ENCODE measurements around the gene HTR3B. TPM values are rescaled to one million over a fixed set of nuclear protein-coding genes. Genes with fewer than 3 reads are reported as not detected.
A peak's percentile ranks its signal among the peaks of the same experiment; 100 is the strongest.

The HTR3B gene
- total RNA-seq, 2 donors from 2014 or later, result not detected

- Histone ChIP-seq H3K4me1 (ENCODE audit: control insufficient read depth, insufficient read depth, low read length) (peaks cover 7% of the 10 kb centered on the region), H3K4me3 (ENCODE audit: low read length) (peak overlapping the region; percentile 96), H3K9ac (ENCODE audit: extremely low read depth, low read length, poor library complexity, severe bottlenecking) (peak overlapping the region; percentile 6), H3K9me3 (ENCODE audit: control insufficient read depth, low read length) (no peaks in the 10 kb centered on the region), H3K27me3 (ENCODE audit: control insufficient read depth, insufficient read depth, low read length, poor library complexity, severe bottlenecking) (no peaks in the 10 kb centered on the region), H3K27ac (ENCODE audit: low read depth, low read length) (no peak overlapping the region), H3K36me3 (ENCODE audit: control insufficient read depth, insufficient read depth, low read length) (peaks cover 8% of the 10 kb centered on the region)
- DNase-seq, result peak; percentile 71
- no peak for TF ChIP-seq CTCF (conservative IDR thresholded peaks at IDR 0.05)
- H3K9me3 Mint-ChIP-seq, result no peaks in the 10 kb centered on the region
- H3K36me3 Mint-ChIP-seq (ENCODE audit: low read depth), result peaks cover 23% of the 10 kb centered on the region
- peak overlapping the region; percentile 83 for H3K4me3 Mint-ChIP-seq
- peaks cover 24% of the 10 kb centered on the region for H3K4me1 Mint-ChIP-seq
- 15 to 22% methylated on average over 4 to 5 of the region's 5 CpGs for WGBS, 2 experiments (ENCODE audit: insufficient coverage in 1 of 2, insufficient read length in 1 of 2)
- H3K27ac Mint-ChIP-seq, result peak overlapping the region; percentile 19
- H3K27me3 Mint-ChIP-seq (ENCODE audit: insufficient read depth), result no peaks in the 10 kb centered on the region
Measured at GRCh38 chr11:113873236-113873626, 31.4 kb upstream of the HTR3B start.

- Histone ChIP-seq H3K27me3 (ENCODE audit: control insufficient read depth, insufficient read depth, low read length, poor library complexity, severe bottlenecking) (no peaks in the 10 kb centered on the region), H3K27ac (ENCODE audit: low read depth, low read length) (no peak overlapping the region), H3K36me3 (ENCODE audit: control insufficient read depth, insufficient read depth, low read length) (peaks cover 4% of the 10 kb centered on the region), H3K4me1 (ENCODE audit: control insufficient read depth, insufficient read depth, low read length) (peaks cover 7% of the 10 kb centered on the region), H3K9ac (ENCODE audit: extremely low read depth, low read length, poor library complexity, severe bottlenecking) (peak overlapping the region; percentile 86), H3K4me3 (ENCODE audit: low read length) (peak overlapping the region; percentile 96), H3K9me3 (ENCODE audit: control insufficient read depth, low read length) (no peaks in the 10 kb centered on the region)
- H3K4me3 Mint-ChIP-seq, result peak overlapping the region; percentile 83
- H3K4me1 Mint-ChIP-seq, result peaks cover 24% of the 10 kb centered on the region
- 42 to 87% methylated on average over 3 to 17 of the region's 19 CpGs for WGBS, 2 experiments (ENCODE audit: insufficient coverage in 1 of 2, insufficient read length in 1 of 2)
- peak overlapping the region; percentile 91 for H3K27ac Mint-ChIP-seq
- no peaks in the 10 kb centered on the region for H3K27me3 Mint-ChIP-seq (ENCODE audit: insufficient read depth)
- peaks cover 20% of the 10 kb centered on the region for H3K36me3 Mint-ChIP-seq (ENCODE audit: low read depth)
- no peak for TF ChIP-seq CTCF (conservative IDR thresholded peaks at IDR 0.05)
- peak; percentile 57 for DNase-seq
- no peaks in the 10 kb centered on the region for H3K9me3 Mint-ChIP-seq
Measured at GRCh38 chr11:113874096-113874495, 30.5 kb upstream of the HTR3B start.

- peak overlapping the region; percentile 9 for H3K27ac ChIP-seq (ENCODE audit: low read depth, low read length)
- peaks cover 24% of the 10 kb centered on the region for H3K4me1 Mint-ChIP-seq
- TF ChIP-seq CTCF (conservative IDR thresholded peaks at IDR 0.05), result no peak
- H3K9me3 Mint-ChIP-seq, result peaks cover 6% of the 10 kb centered on the region
- peak overlapping the region; percentile 86 for H3K9ac ChIP-seq (ENCODE audit: extremely low read depth, low read length, poor library complexity, severe bottlenecking)
- no peak for DNase-seq
- no peaks in the 10 kb centered on the region for H3K9me3 ChIP-seq (ENCODE audit: control insufficient read depth, low read length)
- H3K4me3 Mint-ChIP-seq, result peak overlapping the region; percentile 83
- peaks cover 16% of the 10 kb centered on the region for H3K36me3 Mint-ChIP-seq (ENCODE audit: low read depth)
- H3K36me3 ChIP-seq (ENCODE audit: control insufficient read depth, insufficient read depth, low read length), result peaks cover 4% of the 10 kb centered on the region
- no peaks in the 10 kb centered on the region for H3K27me3 Mint-ChIP-seq (ENCODE audit: insufficient read depth)
- peaks cover 7% of the 10 kb centered on the region for H3K4me1 ChIP-seq (ENCODE audit: control insufficient read depth, insufficient read depth, low read length)
- no peaks in the 10 kb centered on the region for H3K27me3 ChIP-seq (ENCODE audit: control insufficient read depth, insufficient read depth, low read length, poor library complexity, severe bottlenecking)
- H3K4me3 ChIP-seq (ENCODE audit: low read length), result peak overlapping the region; percentile 96
- 0 to 3% methylated on average over 5 to 17 of the region's 19 CpGs for WGBS, 2 experiments (ENCODE audit: insufficient coverage in 1 of 2, insufficient read length in 1 of 2)
- peak overlapping the region; percentile 91 for H3K27ac Mint-ChIP-seq
Measured at GRCh38 chr11:113874581-113875233, 29.9 kb upstream of the HTR3B start.

Measured in endodermal cell (in vitro differentiated cells).